Testis (tissue), 3 donors: ENCODE data around the gene LRRC3B. TPM values are rescaled to one million over a fixed set of nuclear protein-coding genes. Genes with fewer than 3 reads are reported as not detected.
A peak's percentile ranks its signal among the peaks of the same experiment; 100 is the strongest.

Experiments used
- DNase-seq: peaks from one replicate; pipeline ENCODE4 v3.0.0-alpha.2; 2019
- H3K27ac ChIP-seq, 2 donors: fragments of 200-600 bp; sonication (generic); one replicate each; pipeline ENCODE4 v1.5.1; 2019
- H3K27me3 ChIP-seq: fragments of 200-600 bp; sonication (generic); one replicate; pipeline ENCODE4 v1.5.1; 2019
- H3K36me3 ChIP-seq: fragments of 200-600 bp; sonication (generic); one replicate; pipeline ENCODE4 v1.5.1; 2017; ENCODE audit warnings: low read depth; ENCODE audit errors: missing control alignments
- H3K4me1 ChIP-seq: fragments of 200-600 bp; sonication (generic); one replicate; pipeline ENCODE4 v1.5.1; 2019
- H3K4me3 ChIP-seq, 2 donors: fragments of 200-600 bp; sonication (generic); one replicate each; pipeline ENCODE4 v1.5.1; 2017 to 2019
- H3K9me3 ChIP-seq: fragments of 200-600 bp; sonication (generic); one replicate; pipeline ENCODE4 v1.5.1; 2017
- CTCF ChIP-seq, 3 experiments: fragments of 450-650 bp in 2 of 3; fragments of 200-600 bp in 1 of 3; sonication (generic) in 1 of 3; IDR thresholded peaks; one replicate each; pipeline ENCODE4 v1.5.1; 2016 to 2019; ENCODE audit warnings: antibody characterized with exemption in 3 of 3, mild to moderate bottlenecking in 2 of 3, moderate library complexity in 1 of 3
- POLR2A ChIP-seq: fragments of 450-650 bp; IDR thresholded peaks from one replicate; pipeline ENCODE4 v1.6.1; 2017; ENCODE audit warnings: antibody characterized with exemption, mild to moderate bottlenecking, moderate library complexity
- WGBS, 2 donors: methylation state at CpG; one replicate each; pipeline ENCODE4 v1.1.5; 2018; 5-methylcytosine and 5-hydroxymethylcytosine counted together
- intact Hi-C: fragments of 100-400 bp; cut with DNase I; formaldehyde crosslinking; loops from one replicate; pipeline ENCODE4 v1.15.1; 2023; ENCODE audit warnings: low total_unique reads
- polyA plus RNA-seq: library from polyadenylated mRNA; stranded (reverse); fragments of 350-450 nt; fragmentation: Illumina TruSeq; extraction: RNeasy Lipid Tissue Mini Kit (QIAGEN cat#74804); gene quantifications from one replicate; pipeline ENCODE4 v1.2.3, GENCODE V29; 2014; ENCODE audit warnings: low read depth, low replicate concordance; ENCODE audit not compliant: insufficient read depth
- total RNA-seq, 2 donors: library from RNA; depleted of rRNA; stranded (reverse); fragments of >200 nt; gene quantifications; one replicate each; pipeline ENCODE4 v1.2.3, GENCODE V29; 2016

Gene LRRC3B
- total and polyA plus RNA-seq, 3 donors from 2014 or later, result 6.1 to 24.2 (median 6.3) TPM

GRCh38 chr3:26712211-26713026, 89.8 kb downstream of the LRRC3B start:
- WGBS, 2 donors, result 42 to 49% methylated on average over 5 of the region's 5 CpGs
- no peak overlapping the region for H3K27ac ChIP-seq
- no peaks in the 10 kb centered on the region for H3K4me1 ChIP-seq
- TF ChIP-seq POLR2A (no peak), CTCF (IDR thresholded peaks at IDR 0.05) (peak in 2 of 3 experiments; percentile 33 to 61)
- no peaks in the 10 kb centered on the region for H3K27me3 ChIP-seq
- H3K36me3 ChIP-seq, result no peaks in the 10 kb centered on the region
- intact Hi-C loops, result no loop called here
- no peak overlapping the region for H3K4me3 ChIP-seq
- no peaks in the 10 kb centered on the region for H3K9me3 ChIP-seq
- no peak for DNase-seq

DNA sequence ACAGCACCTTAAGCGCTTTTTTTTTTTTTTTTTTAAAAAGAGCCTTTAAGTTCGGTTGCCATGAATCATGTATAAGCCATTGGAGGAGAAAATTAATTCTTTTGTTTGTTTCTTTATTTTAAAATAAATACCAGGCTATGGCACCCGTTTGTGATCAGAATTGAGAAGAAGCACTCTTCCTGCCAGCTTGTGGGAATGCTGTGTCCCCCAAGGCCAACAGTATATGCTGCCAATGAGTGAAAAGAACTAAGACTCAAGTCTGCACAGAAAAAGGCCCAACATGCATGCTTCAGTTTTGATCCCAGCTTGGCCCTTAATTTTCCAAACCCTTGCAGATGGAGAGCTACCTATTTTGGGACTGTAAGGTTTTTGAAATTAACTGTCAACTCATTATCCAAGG, 90.5 kb downstream of the LRRC3B start:
- no peak overlapping the region for H3K27ac ChIP-seq
- no peak for DNase-seq
- no peaks in the 10 kb centered on the region for H3K4me1 ChIP-seq
- intact Hi-C loops, result no loop called here
- H3K4me3 ChIP-seq, result no peak overlapping the region
- no peak for TF ChIP-seq CTCF (IDR thresholded peaks at IDR 0.05)
- no peak for TF ChIP-seq POLR2A
- no peaks in the 10 kb centered on the region for H3K27me3 ChIP-seq
- no peaks in the 10 kb centered on the region for H3K9me3 ChIP-seq
- WGBS, 2 donors, result 72% methylated on average over 3 of the region's 3 CpGs
- no peaks in the 10 kb centered on the region for H3K36me3 ChIP-seq

- WGBS, 2 donors, result 81 to 86% methylated on average over 3 of the region's 3 CpGs
- H3K36me3 ChIP-seq, result no peaks in the 10 kb centered on the region
- H3K27ac ChIP-seq, result no peak overlapping the region
- H3K9me3 ChIP-seq, result no peaks in the 10 kb centered on the region
- TF ChIP-seq CTCF (IDR thresholded peaks at IDR 0.05) (no peak), POLR2A (no peak)
- intact Hi-C loops, result no loop called here
- H3K4me3 ChIP-seq, result no peak overlapping the region
- no peak for DNase-seq
- no peaks in the 10 kb centered on the region for H3K27me3 ChIP-seq
- H3K4me1 ChIP-seq, result no peaks in the 10 kb centered on the region
Measured at GRCh38 chr3:26714485-26714884, 91.9 kb downstream of the LRRC3B start.

DNA sequence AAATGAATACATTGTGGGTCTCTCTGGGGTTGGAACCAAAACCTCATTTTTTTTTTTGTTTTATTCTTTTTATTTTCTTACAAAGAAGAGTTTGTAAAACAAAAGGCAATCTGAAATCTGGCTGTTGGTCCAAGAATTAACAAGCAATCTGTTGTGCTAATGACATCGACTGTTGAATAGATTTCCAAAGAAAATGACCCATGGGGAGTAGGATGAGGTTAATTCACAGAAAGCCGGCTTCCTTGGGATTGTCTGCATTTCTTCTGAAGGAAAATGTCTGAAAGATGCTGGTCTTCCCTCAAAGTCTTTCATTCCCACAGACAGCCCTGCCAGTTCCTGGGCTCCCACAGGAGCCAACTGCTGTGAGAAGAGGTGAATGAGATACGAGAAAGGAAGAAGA, 92.9 kb downstream of the LRRC3B start:
- no peak for TF ChIP-seq CTCF (IDR thresholded peaks at IDR 0.05)
- TF ChIP-seq POLR2A, result no peak
- H3K36me3 ChIP-seq, result no peaks in the 10 kb centered on the region
- WGBS, 2 donors, result 82 to 94% methylated on average over 3 of the region's 3 CpGs
- H3K9me3 ChIP-seq, result no peaks in the 10 kb centered on the region
- H3K27ac ChIP-seq, result no peak overlapping the region
- no peaks in the 10 kb centered on the region for H3K27me3 ChIP-seq
- no peak for DNase-seq
- intact Hi-C loops, result no loop called here
- no peaks in the 10 kb centered on the region for H3K4me1 ChIP-seq
- H3K4me3 ChIP-seq, result no peak overlapping the region

- no peaks in the 10 kb centered on the region for H3K9me3 ChIP-seq
- H3K27ac ChIP-seq, result no peak overlapping the region
- intact Hi-C loops, result no loop called here
- H3K27me3 ChIP-seq, result no peaks in the 10 kb centered on the region
- no peak for DNase-seq
- WGBS, 2 donors, result 64 to 72% methylated on average over 1 of the region's 1 CpG
- TF ChIP-seq POLR2A (no peak), CTCF (IDR thresholded peaks at IDR 0.05) (no peak)
- no peaks in the 10 kb centered on the region for H3K36me3 ChIP-seq
- H3K4me3 ChIP-seq, result no peak overlapping the region
- no peaks in the 10 kb centered on the region for H3K4me1 ChIP-seq
Measured at GRCh38 chr3:26718315-26718714, 95.7 kb downstream of the LRRC3B start.
